A673 (cell line): ENCODE data around the gene NTRK3.

Source experiments
- CTCF ChIP-seq: fragments of 300-800, 200-600 bp; sonication (generic); conservative IDR thresholded peaks from 2 replicates; pipeline ENCODE4 v1.5.1; 2017; ENCODE audit warnings: low read depth, mild to moderate bottlenecking, antibody characterized with exemption, low read length, moderate library complexity, mixed read lengths
- EZH2 ChIP-seq: fragments of 200-600 bp; sonication (generic); IDR thresholded peaks from 2 replicates; pipeline ENCODE4 v1.6.1; 2017; ENCODE audit warnings: borderline replicate concordance, low read depth, mild to moderate bottlenecking, mixed read lengths, antibody characterized with exemption, low read length; ENCODE audit not compliant: poor library complexity, severe bottlenecking

GRCh38 chr15:87828608-87829007 lies 427.9 kb downstream of the NTRK3 start:
- TF ChIP-seq CTCF (no peak), EZH2 (no peak)
